ENCODE results near the gene NT5DC3.

The NT5DC3 gene

DNA sequence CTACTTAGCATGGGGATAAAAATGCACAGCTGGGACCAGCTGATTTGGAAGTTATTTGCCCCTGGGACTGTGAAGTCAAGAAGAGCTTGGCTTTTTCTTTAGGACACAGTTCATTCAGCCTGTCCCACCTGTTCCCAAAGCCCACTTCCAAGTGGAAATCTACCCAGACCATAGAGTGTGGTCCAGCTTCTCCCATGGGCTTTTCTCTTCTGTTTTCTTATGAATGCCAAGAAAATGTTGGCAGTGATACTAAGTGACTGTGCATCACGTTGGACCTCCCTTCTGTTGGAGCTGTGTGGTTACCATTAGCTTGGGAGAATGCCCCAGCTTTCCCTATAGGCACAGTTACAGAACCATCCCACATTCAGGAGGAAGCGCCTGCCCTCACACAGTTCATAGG, 89.4 kb downstream of the NT5DC3 start:
- no peak for TF ChIP-seq POLR2AphosphoS5 (IDR thresholded peaks at IDR 0.05; ENCODE audit: low read depth, low read length)
- no peak for TF ChIP-seq SPI1 (IDR thresholded peaks at IDR 0.05; ENCODE audit: low read depth, low read length)
- no peak for TF ChIP-seq POLR2A (IDR thresholded peaks at IDR 0.05; ENCODE audit: low read depth, low read length)
- no peak for TF ChIP-seq TAF1 (IDR thresholded peaks at IDR 0.05; ENCODE audit: low read depth, low read length)
- no peak for TF ChIP-seq POU2F2 (IDR thresholded peaks at IDR 0.05; ENCODE audit: low read depth, low read length)
- no peak for TF ChIP-seq PAX5 (IDR thresholded peaks at IDR 0.05; ENCODE audit: insufficient read depth, low read length, severe bottlenecking)
- FAIRE-seq (no peak), DNase-seq (ENCODE audit: insufficient read length, low spot score) (no peak)

DNA sequence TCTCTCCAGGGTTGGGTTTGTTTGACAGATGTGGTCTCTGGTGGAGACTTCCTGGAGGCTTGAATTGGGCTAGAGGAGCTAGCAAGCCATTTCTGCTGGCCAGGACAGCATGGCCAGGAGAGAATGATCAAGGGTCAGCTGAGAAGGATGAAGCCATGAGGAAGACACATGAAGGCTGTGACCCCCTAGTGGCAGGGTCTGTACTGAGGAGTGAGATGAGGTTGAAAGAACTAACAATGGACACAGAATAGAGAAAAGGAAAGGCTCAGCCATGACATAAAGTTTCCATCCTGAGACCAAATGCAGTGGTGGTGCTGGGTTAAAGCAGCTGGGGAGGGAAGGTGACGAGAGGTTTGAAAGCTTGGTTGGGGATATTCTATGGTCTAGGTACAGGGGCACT, 89.9 kb downstream of the NT5DC3 start:
- FAIRE-seq (no peak), DNase-seq (ENCODE audit: insufficient read length, low spot score) (peak; percentile 17)
- TF ChIP-seq PAX5 (IDR thresholded peaks at IDR 0.05; ENCODE audit: insufficient read depth, low read length, severe bottlenecking) (no peak), SPI1 (IDR thresholded peaks at IDR 0.05; ENCODE audit: low read depth, low read length) (no peak), POLR2A (IDR thresholded peaks at IDR 0.05; ENCODE audit: low read depth, low read length) (no peak), POU2F2 (IDR thresholded peaks at IDR 0.05; ENCODE audit: low read depth, low read length) (no peak), POLR2AphosphoS5 (IDR thresholded peaks at IDR 0.05; ENCODE audit: low read depth, low read length) (no peak)

DNA sequence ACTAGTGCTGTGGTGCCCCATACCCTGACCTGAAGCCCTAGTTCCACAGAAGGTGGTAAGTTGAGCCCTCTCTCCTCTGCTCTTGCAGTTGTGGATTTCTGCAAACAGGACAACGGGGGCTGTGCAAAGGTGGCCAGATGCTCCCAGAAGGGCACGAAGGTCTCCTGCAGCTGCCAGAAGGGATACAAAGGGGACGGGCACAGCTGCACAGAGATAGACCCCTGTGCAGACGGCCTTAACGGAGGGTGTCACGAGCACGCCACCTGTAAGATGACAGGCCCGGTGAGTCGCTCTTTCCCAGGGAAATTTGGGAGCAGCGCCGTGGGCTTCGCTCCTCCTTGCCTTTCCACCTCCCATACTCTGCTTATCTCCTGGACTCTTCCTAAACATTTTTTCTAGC, 92.2 kb downstream of the NT5DC3 start:
- DNase-seq (ENCODE audit: insufficient read length, low spot score) (no peak), FAIRE-seq (no peak)

DNA sequence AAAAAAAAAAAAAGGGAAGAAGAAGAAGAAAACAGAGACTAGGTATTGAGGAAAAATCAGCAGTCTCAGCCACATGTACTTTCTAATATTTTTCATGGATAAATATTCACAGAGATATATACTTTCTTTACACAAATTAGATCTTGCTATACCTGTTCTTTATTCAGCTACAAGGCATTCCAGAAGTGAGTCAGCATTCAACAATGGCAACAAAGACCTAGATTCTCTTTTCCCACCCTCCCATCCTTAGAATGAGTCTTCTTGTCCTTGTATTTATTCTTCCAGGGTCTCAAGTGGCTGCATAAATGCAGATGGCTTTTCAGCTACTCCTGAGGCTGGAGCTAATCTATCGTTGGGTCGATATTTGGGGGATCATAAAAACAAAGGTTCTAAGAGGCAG, 93.0 kb downstream of the NT5DC3 start:
- DNase-seq (ENCODE audit: insufficient read length, low spot score) (no peak), FAIRE-seq (no peak)
- no peak for TF ChIP-seq POLR2AphosphoS5 (IDR thresholded peaks at IDR 0.05; ENCODE audit: low read depth, low read length)

More for the DNA sequence above, 92.2 kb downstream of the NT5DC3 start:
- TF ChIP-seq SPI1 (IDR thresholded peaks at IDR 0.05; ENCODE audit: low read depth, low read length) (no peak), POU2F2 (IDR thresholded peaks at IDR 0.05; ENCODE audit: low read depth, low read length) (no peak), TAF1 (IDR thresholded peaks at IDR 0.05; ENCODE audit: low read depth, low read length) (no peak), POLR2A (IDR thresholded peaks at IDR 0.05; ENCODE audit: low read depth, low read length) (no peak), PAX5 (IDR thresholded peaks at IDR 0.05; ENCODE audit: insufficient read depth, low read length, severe bottlenecking) (no peak), POLR2AphosphoS5 (IDR thresholded peaks at IDR 0.05; ENCODE audit: low read depth, low read length) (no peak)

DNA sequence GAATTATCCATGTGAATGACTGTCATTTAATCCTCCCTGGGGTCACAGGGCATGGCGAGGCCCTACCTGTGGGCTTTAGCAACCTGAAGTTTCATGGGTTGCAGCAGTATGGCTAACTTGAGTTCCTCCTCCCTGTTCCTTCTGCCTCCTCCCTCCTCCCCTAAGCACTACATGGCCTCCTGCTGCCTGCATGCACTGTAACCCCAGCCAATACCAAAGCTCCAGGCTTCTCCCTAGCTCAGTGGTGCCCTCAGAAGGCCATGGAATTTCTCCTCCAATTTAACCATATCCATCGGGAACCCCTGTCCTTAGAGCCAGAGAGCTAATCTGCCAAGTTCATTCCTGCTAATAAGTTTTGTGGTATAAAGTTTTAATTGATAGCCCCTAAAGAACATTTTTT, 95.1 kb downstream of the NT5DC3 start:
- no peak for TF ChIP-seq POLR2AphosphoS5 (IDR thresholded peaks at IDR 0.05; ENCODE audit: low read depth, low read length)
- TF ChIP-seq PAX5 (IDR thresholded peaks at IDR 0.05; ENCODE audit: insufficient read depth, low read length, severe bottlenecking), result no peak
- TF ChIP-seq POLR2A (IDR thresholded peaks at IDR 0.05; ENCODE audit: low read depth, low read length), result no peak
- TF ChIP-seq TAF1 (IDR thresholded peaks at IDR 0.05; ENCODE audit: low read depth, low read length), result no peak
- TF ChIP-seq SPI1 (IDR thresholded peaks at IDR 0.05; ENCODE audit: low read depth, low read length), result no peak
- no peak for TF ChIP-seq POU2F2 (IDR thresholded peaks at IDR 0.05; ENCODE audit: low read depth, low read length)
- DNase-seq (ENCODE audit: insufficient read length, low spot score) (no peak), FAIRE-seq (no peak)

DNA sequence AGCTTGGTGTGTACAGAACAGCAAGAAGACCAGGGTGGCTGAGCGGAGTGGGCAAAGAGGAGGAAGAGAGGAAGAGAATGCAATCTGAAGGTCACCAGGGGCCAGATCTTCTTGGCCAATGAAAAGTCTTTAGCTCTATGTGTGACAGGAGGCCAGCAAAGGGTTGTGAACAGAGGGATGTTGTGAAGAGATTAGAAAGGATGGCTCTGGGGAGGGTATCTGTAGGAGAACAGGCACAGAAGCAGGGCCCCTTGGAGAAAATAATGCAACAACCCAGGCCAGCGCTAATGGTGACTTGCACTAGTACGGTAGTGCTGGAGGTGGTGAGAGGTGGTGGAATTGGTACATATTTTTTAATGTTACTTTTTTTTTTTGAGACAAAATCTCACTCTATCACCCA, 97.2 kb downstream of the NT5DC3 start:
- TF ChIP-seq POLR2A (IDR thresholded peaks at IDR 0.05; ENCODE audit: low read depth, low read length) (no peak), SPI1 (IDR thresholded peaks at IDR 0.05; ENCODE audit: low read depth, low read length) (no peak), PAX5 (IDR thresholded peaks at IDR 0.05; ENCODE audit: insufficient read depth, low read length, severe bottlenecking) (no peak), TAF1 (IDR thresholded peaks at IDR 0.05; ENCODE audit: low read depth, low read length) (no peak)
- DNase-seq (ENCODE audit: insufficient read length, low spot score) (no peak), FAIRE-seq (no peak)

DNA sequence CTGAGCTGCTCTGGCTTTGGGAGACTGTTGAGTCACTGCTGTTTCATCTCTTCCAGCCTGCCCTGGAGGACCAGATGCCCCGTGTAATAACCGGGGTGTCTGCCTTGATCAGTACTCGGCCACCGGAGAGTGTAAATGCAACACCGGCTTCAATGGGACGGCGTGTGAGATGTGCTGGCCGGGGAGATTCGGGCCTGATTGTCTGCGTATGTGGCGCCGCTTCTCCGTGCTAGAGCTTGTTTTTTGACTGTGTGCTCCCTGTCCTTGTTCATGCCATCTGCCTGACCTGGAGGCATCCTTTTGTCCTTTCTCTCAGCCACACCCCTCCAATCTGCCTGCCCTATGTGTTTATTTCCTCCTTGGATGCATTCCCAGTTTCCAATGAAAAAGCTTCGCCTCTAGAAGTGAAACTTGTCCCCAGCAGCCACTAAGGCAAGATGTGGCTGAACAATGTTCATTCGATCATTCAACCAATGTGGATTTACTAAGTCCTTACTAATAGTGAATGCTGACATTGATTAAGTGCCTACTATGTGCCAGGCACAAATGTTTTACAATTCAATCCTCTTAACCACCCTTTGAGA, 98.6 kb downstream of the NT5DC3 start:
- no peak for DNase-seq (ENCODE audit: insufficient read length, low spot score)
- TF ChIP-seq SPI1 (IDR thresholded peaks at IDR 0.05; ENCODE audit: low read depth, low read length), result no peak
- no peak for FAIRE-seq

DNA sequence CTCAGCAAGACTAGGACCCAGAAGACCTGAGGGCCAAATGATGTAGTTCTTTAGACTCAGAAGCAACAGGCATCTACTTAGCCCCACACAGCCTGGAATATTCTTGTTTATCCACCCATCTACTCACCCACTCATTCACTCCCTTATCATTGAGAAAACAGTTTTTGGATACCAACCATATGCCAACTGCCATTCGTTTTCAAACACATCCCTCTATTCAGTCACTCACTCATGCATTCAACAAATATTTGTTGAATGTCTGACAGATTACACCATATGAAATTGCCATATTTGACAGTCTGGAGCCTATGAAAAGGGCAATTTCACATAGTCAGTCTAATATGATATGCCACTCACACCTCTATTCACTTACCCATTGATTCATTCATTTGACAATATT, 103.2 kb downstream of the NT5DC3 start:
- TF ChIP-seq POU2F2 (IDR thresholded peaks at IDR 0.05; ENCODE audit: low read depth, low read length), result no peak
- TF ChIP-seq POLR2A (IDR thresholded peaks at IDR 0.05; ENCODE audit: low read depth, low read length), result no peak
- TF ChIP-seq PAX5 (IDR thresholded peaks at IDR 0.05; ENCODE audit: insufficient read depth, low read length, severe bottlenecking), result no peak
- TF ChIP-seq SPI1 (IDR thresholded peaks at IDR 0.05; ENCODE audit: low read depth, low read length), result no peak
- no peak for TF ChIP-seq TAF1 (IDR thresholded peaks at IDR 0.05; ENCODE audit: low read depth, low read length)
- TF ChIP-seq POLR2AphosphoS5 (IDR thresholded peaks at IDR 0.05; ENCODE audit: low read depth, low read length), result no peak
- DNase-seq (ENCODE audit: insufficient read length, low spot score), result no peak
- no peak for FAIRE-seq

DNA sequence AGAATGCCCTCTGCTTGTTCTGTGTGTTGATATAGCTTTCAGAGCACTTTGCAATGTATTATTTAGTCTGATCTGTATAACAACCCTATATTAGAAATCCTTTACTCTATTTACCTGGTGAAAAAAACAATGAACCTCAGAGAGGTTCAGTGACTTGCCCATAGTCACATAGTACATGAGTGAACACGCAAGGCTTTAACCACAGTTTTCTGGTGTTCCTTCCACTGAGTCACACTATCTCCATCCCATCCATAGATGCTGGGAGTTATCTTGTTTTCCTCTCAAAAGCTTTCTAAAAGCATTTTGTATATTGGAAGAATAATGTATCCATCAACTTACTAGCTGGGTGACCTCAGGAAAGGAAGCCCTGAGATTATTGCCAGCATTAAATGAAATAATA, 104.5 kb downstream of the NT5DC3 start:
- DNase-seq (ENCODE audit: insufficient read length, low spot score) (no peak), FAIRE-seq (no peak)
- TF ChIP-seq POLR2AphosphoS5 (IDR thresholded peaks at IDR 0.05; ENCODE audit: low read depth, low read length), result no peak
- no peak for TF ChIP-seq POU2F2 (IDR thresholded peaks at IDR 0.05; ENCODE audit: low read depth, low read length)
- no peak for TF ChIP-seq PAX5 (IDR thresholded peaks at IDR 0.05; ENCODE audit: insufficient read depth, low read length, severe bottlenecking)
- TF ChIP-seq POLR2A (IDR thresholded peaks at IDR 0.05; ENCODE audit: low read depth, low read length), result no peak
- no peak for TF ChIP-seq TAF1 (IDR thresholded peaks at IDR 0.05; ENCODE audit: low read depth, low read length)
- no peak for TF ChIP-seq SPI1 (IDR thresholded peaks at IDR 0.05; ENCODE audit: low read depth, low read length)

DNA sequence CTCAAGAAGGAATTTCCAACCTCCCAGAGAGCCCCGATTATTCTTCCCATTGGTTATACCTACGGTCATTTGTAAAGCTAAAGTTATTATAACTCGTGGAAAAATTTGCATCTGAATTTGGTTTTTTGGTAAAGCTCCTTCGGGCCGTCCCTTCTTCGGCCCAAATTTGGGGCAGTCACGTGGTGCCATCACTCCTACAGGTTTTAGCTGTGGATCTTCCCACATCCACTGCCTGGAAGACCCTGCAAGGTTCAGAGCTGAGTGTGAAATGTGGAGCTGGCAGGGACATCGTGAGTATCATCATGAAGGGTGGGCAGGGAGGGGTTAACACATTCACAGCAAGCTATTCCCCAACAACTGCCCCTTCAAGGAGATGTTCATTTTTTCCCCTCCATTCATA, 105.7 kb downstream of the NT5DC3 start:
- no peak for FAIRE-seq
- TF ChIP-seq SPI1 (IDR thresholded peaks at IDR 0.05; ENCODE audit: low read depth, low read length) (no peak), TAF1 (IDR thresholded peaks at IDR 0.05; ENCODE audit: low read depth, low read length) (no peak)

DNA sequence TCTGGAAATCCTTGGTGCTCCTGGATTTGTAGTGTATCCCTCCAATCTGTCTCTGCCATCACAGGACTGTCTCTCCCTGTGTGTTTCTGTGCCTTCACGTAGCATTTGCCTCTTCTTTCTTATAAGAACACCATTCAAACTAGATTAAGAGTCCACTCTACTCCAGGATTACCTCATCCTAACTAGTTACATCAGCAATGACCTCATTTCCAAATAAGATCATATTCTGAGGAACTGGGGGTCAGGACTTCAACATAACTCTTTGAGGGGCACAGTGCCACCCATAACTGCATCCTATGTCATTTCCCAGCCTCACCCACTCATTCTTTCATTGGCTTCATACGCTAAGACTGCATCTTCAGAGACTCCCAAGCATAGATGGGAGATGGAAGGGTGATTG, 106.2 kb downstream of the NT5DC3 start:
- TF ChIP-seq SPI1 (IDR thresholded peaks at IDR 0.05; ENCODE audit: low read depth, low read length), result no peak
- TF ChIP-seq TAF1 (IDR thresholded peaks at IDR 0.05; ENCODE audit: low read depth, low read length), result no peak
- TF ChIP-seq PAX5 (IDR thresholded peaks at IDR 0.05; ENCODE audit: insufficient read depth, low read length, severe bottlenecking), result no peak
- no peak for TF ChIP-seq POLR2AphosphoS5 (IDR thresholded peaks at IDR 0.05; ENCODE audit: low read depth, low read length)
- TF ChIP-seq POU2F2 (IDR thresholded peaks at IDR 0.05; ENCODE audit: low read depth, low read length), result no peak
- no peak for TF ChIP-seq POLR2A (IDR thresholded peaks at IDR 0.05; ENCODE audit: low read depth, low read length)
- no peak for FAIRE-seq

More for the DNA sequence above, 105.7 kb downstream of the NT5DC3 start:
- no peak for DNase-seq (ENCODE audit: insufficient read length, low spot score)

More for the DNA sequence above, 106.2 kb downstream of the NT5DC3 start:
- DNase-seq (ENCODE audit: insufficient read length, low spot score), result no peak
